K562 (cell line): ENCODE data around the gene GRIK3. TPM values are rescaled to one million over a fixed set of nuclear protein-coding genes. Genes with fewer than 3 reads are reported as not detected.

Experiments used
- ATAC-seq: fragments of 200-7000 bp; cut with Tn5 transposase; 3 replicates; pipeline ENCODE4 v1.9.1; 2020; ENCODE audit warnings: moderate library complexity
- BruUV-seq: library from RNA; stranded (reverse); fragments of 400-500 nt; replicated peaks from 2 replicates; lab custom pipeline; 2021; lab: Mats Ljungman, UMichigan
- CTCF ChIA-PET: fragments of 300-600 bp; formaldehyde crosslinking; extraction: SDS; loops from one replicate; lab custom pipeline; 2021; ENCODE audit warnings: low intra/inter-chr PET ratio; lab: Yijun Ruan, JAX
- POLR2A ChIA-PET: fragments of 300-600, 350-650 bp; sonication (Branson Sonifier 250); formaldehyde crosslinking; extraction: SDS; loops from one replicate; lab custom pipeline; 2021; ENCODE audit warnings: antibody characterized with exemption, inconsistent platforms; lab: Yijun Ruan, JAX
- DNase-seq, 4 experiments: peaks; one replicate each; pipeline versions ENCODE4 v3.0.0 to v3.0.0-alpha.2; 2011 to 2018; ENCODE audit warnings: low spot score in 3 of 4, mixed read lengths in 3 of 4; ENCODE audit errors: extremely low read depth in 1 of 4
- FAIRE-seq: peaks from 2 replicates; lab custom pipeline; 2011; peaks lifted over from hg19 to GRCh38; lab: Jason Lieb, UNC
- H2AFZ ChIP-seq: 2 replicates; pipeline ENCODE4 v1.6.0; 2011; ENCODE audit warnings: low read depth, low read length, control low read depth, inconsistent platforms
- H3K27ac ChIP-seq: fragments of 200-600 bp; 3 replicates; pipeline ENCODE4 v1.8.0; 2011; ENCODE audit warnings: low read depth, mild to moderate bottlenecking, control low read depth, inconsistent platforms, low read length, moderate library complexity, mixed read lengths; ENCODE audit errors: extremely low read depth
- H3K27me3 ChIP-seq, 2 experiments: fragments of 300-600 bp in 1 of 2; 2 replicates in 1 of 2; 3 replicates in 1 of 2; pipeline versions ENCODE4 v1.6.0 to v1.8.0; 2011; ENCODE audit warnings: inconsistent platforms in 2 of 2, low read length in 2 of 2, mild to moderate bottlenecking in 1 of 2, mixed read lengths in 1 of 2, moderate library complexity in 1 of 2; ENCODE audit not compliant: control insufficient read depth in 2 of 2, insufficient read depth in 2 of 2
- H3K36me3 ChIP-seq: fragments of 300-600 bp; 3 replicates; pipeline ENCODE4 v1.8.0; 2011; ENCODE audit warnings: mild to moderate bottlenecking, low read length, inconsistent platforms; ENCODE audit not compliant: control insufficient read depth, insufficient read depth
- H3K4me1 ChIP-seq, 2 experiments: fragments of 200-600 bp in 1 of 2; replicated peaks in 1 of 2; 2 replicates in 1 of 2; 3 replicates in 1 of 2; pipeline versions ENCODE4 v1.5.1 to v1.8.0; 2011; ENCODE audit warnings: inconsistent platforms in 2 of 2, low read length in 2 of 2, mild to moderate bottlenecking in 1 of 2, mixed read lengths in 1 of 2, moderate library complexity in 1 of 2; ENCODE audit not compliant: control insufficient read depth in 2 of 2, insufficient read depth in 2 of 2
- H3K4me2 ChIP-seq: 2 replicates; pipeline ENCODE4 v1.6.1; 2011; ENCODE audit warnings: low read length, control low read depth, inconsistent platforms, mixed read lengths; ENCODE audit not compliant: insufficient read depth
- H3K4me3 ChIP-seq: fragments of 200-600 bp; sonication (generic), shearing (Covaris generic); 2 replicates; pipeline ENCODE4 v1.5.1; 2016; ENCODE audit warnings: control low read depth, inconsistent platforms
- H3K79me2 ChIP-seq: fragments of 200-600 bp; 3 replicates; pipeline ENCODE4 v1.8.0; 2011; ENCODE audit warnings: low read length, inconsistent platforms; ENCODE audit not compliant: control insufficient read depth, insufficient read depth
- H3K9ac ChIP-seq, 2 experiments: 2 replicates each; pipeline versions ENCODE4 v1.6.0 to v1.6.1; 2011; ENCODE audit warnings: low read depth in 2 of 2, low read length in 2 of 2, control low read depth in 1 of 2, inconsistent platforms in 1 of 2, mild to moderate bottlenecking in 1 of 2, mixed read lengths in 1 of 2; ENCODE audit not compliant: insufficient read depth in 1 of 2
- H3K9me1 ChIP-seq: one replicate; pipeline ENCODE4 v1.6.0; 2011; ENCODE audit warnings: inconsistent platforms, mild to moderate bottlenecking, low read length, moderate library complexity; ENCODE audit not compliant: control insufficient read depth, insufficient read depth
- H3K9me3 ChIP-seq: replicated peaks from 2 replicates; pipeline ENCODE4 v1.5.1; 2011; ENCODE audit warnings: low read depth, low read length, inconsistent platforms; ENCODE audit not compliant: control insufficient read depth, insufficient read depth
- H4K20me1 ChIP-seq: replicated peaks from 2 replicates; pipeline ENCODE4 v1.6.1; 2011; ENCODE audit warnings: low read length, inconsistent platforms, mixed read lengths; ENCODE audit not compliant: control insufficient read depth, insufficient read depth
- BCOR ChIP-seq: fragments of 450-650 bp; IDR thresholded peaks from 2 replicates; pipeline ENCODE4 v1.6.1; 2016
- DIDO1 ChIP-seq: fragments of 450-650 bp; IDR thresholded peaks from 2 replicates; pipeline ENCODE4 v1.6.1; 2016; ENCODE audit warnings: low read depth, missing biosample characterization, missing genetic modification characterization
- E2F1 ChIP-seq: sonication (generic); formaldehyde crosslinking; IDR thresholded peaks from 2 replicates; pipeline ENCODE4 v1.8.1; 2023; ENCODE audit warnings: mild to moderate bottlenecking, missing genetic modification reagents, moderate library complexity
- GABPA ChIP-seq: fragments of 200-800 bp; sonication (Bioruptor generic); conservative IDR thresholded peaks from 2 replicates; pipeline ENCODE4 v1.6.1; 2016; ENCODE audit warnings: low read depth, missing genetic modification characterization, missing compliant biosample characterization
- NBN ChIP-seq: fragments of 450-650 bp; IDR thresholded peaks from 2 replicates; pipeline ENCODE4 v1.6.1; 2016; ENCODE audit warnings: low read depth, mild to moderate bottlenecking
- RBM25 ChIP-seq: fragments of 200-400 bp; formaldehyde crosslinking; IDR thresholded peaks from 2 replicates; pipeline ENCODE4 v1.6.1; 2018; ENCODE audit warnings: low read length, low read depth, moderate library complexity; ENCODE audit not compliant: severe bottlenecking
- SAFB ChIP-seq: fragments of 200-400 bp; formaldehyde crosslinking; IDR thresholded peaks from 2 replicates; pipeline ENCODE4 v1.6.1; 2017; ENCODE audit warnings: low read depth, low read length, borderline replicate concordance
- THAP12 ChIP-seq: fragments of 250-450 bp; sonication (Bioruptor Pico); IDR thresholded peaks from 2 replicates; pipeline ENCODE4 v1.9.0; 2021; ENCODE audit warnings: mild to moderate bottlenecking, inconsistent platforms
- whole genome bisulfite sequencing: fragments of 100-300 bp; shearing (Covaris generic); methylation state at CpG from one replicate; pipeline ENCODE4 v1.1.6; 2016; ENCODE audit warnings: low coverage, mixed read lengths; ENCODE audit not compliant: insufficient coverage; ENCODE audit errors: missing lambda C conversion rate; 5-methylcytosine and 5-hydroxymethylcytosine counted together
- in situ Hi-C: fragments of 300-500 bp; cut with MboI; formaldehyde crosslinking; loops from 4 replicates; pipeline ENCODE4 v1.15.0; 2018; ENCODE audit warnings: inconsistent platforms, mixed read lengths
- intact Hi-C: fragments of 100-400 bp; cut with micrococcal nuclease; formaldehyde crosslinking; loops from 2 replicates; pipeline ENCODE4 v1.14.2; 2022
- polyA plus RNA-seq, 8 experiments: library from polyadenylated mRNA; depleted of rRNA in 4 of 8; stranded (reverse) in 5 of 8; unstranded in 3 of 8; fragments of >200 nt; fragmentation: Nextera tagmentation in 2 of 8; fragmentation: Illumina TruSeq in 1 of 8; extraction: Ambion mirVana in 2 of 8; extraction: Trizol in 1 of 8; gene quantifications; 2 replicates each; pipeline versions ENCODE4 v1.2.1 to v1.2.3, GENCODE V29; 2011 to 2014; ENCODE audit warnings: inconsistent platforms in 1 of 8, missing spikeins in 1 of 8
- total RNA-seq, 7 experiments: library from RNA; depleted of rRNA in 6 of 7; stranded (reverse); fragments of >200 nt in 6 of 7; fragmentation: Illumina TruSeq in 2 of 7; extraction: Trizol in 2 of 7; gene quantifications; 2 replicates each; pipeline versions ENCODE4 v1.2.1 to v1.2.3, GENCODE V29; 2011 to 2021; ENCODE audit warnings: low replicate concordance in 1 of 7
- TF ChIP-seq, protein P1 (sequence below), 3 experiments: IDR thresholded peaks in 2 of 3; conservative IDR thresholded peaks in 1 of 3; 2 replicates each; pipeline ENCODE4 v1.5.1; 2011 to 2012; ENCODE audit warnings: low read length in 3 of 3, mild to moderate bottlenecking in 3 of 3, control low read depth in 2 of 3, improper control_type of control experiment in 1 of 3, inconsistent platforms in 1 of 3, low read depth in 1 of 3, mixed read lengths in 1 of 3, moderate library complexity in 1 of 3; ENCODE audit not compliant: insufficient read depth in 2 of 3

The GRIK3 gene
- total and polyA plus RNA-seq, 9 of the 15 experiments (the other 6 are each of a cell fraction or from before 2014, with no cell fraction given) = not detected

GRCh38 chr1:36994868-36995267 lies 39.4 kb downstream of the GRIK3 start:
- Histone ChIP-seq H3K9ac (no peak overlapping the region), H3K4me1 (no peaks in the 10 kb centered on the region), H4K20me1 (peaks cover 13% of the 10 kb centered on the region), H3K27ac (no peak overlapping the region), H3K4me3 (no peak overlapping the region), H3K4me2 (no peak overlapping the region), H2AFZ (no peak overlapping the region), H3K79me2 (no peaks in the 10 kb centered on the region), H3K9me3 (no peaks in the 10 kb centered on the region), H3K9me1 (no peaks in the 10 kb centered on the region), H3K36me3 (no peaks in the 10 kb centered on the region), H3K27me3 (peaks cover 0 to 9% of the 10 kb centered on the region in 2 experiments; a peak in 1 of 5 replicates)
- no peak for TF ChIP-seq NBN
- TF ChIP-seq, protein P1, sequence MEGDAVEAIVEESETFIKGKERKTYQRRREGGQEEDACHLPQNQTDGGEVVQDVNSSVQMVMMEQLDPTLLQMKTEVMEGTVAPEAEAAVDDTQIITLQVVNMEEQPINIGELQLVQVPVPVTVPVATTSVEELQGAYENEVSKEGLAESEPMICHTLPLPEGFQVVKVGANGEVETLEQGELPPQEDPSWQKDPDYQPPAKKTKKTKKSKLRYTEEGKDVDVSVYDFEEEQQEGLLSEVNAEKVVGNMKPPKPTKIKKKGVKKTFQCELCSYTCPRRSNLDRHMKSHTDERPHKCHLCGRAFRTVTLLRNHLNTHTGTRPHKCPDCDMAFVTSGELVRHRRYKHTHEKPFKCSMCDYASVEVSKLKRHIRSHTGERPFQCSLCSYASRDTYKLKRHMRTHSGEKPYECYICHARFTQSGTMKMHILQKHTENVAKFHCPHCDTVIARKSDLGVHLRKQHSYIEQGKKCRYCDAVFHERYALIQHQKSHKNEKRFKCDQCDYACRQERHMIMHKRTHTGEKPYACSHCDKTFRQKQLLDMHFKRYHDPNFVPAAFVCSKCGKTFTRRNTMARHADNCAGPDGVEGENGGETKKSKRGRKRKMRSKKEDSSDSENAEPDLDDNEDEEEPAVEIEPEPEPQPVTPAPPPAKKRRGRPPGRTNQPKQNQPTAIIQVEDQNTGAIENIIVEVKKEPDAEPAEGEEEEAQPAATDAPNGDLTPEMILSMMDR (IDR thresholded peaks at IDR 0.05 in 2 of 3, conservative IDR thresholded peaks at IDR 0.05 in 1 of 3; ENCODE audit: insufficient read depth in 2 of 3, low read depth in 1 of 3, low read length in 3 of 3) = 0 out of 6 replicates have a peak, but pooled peaks of 2 of the 3 experiments have one; percentile 15 to 19
- in situ Hi-C loops (no loop called here), intact Hi-C loops (no loop called here)
- WGBS = under 1% methylated on average over 8 of the region's 8 CpGs
- POLR2A ChIA-PET = interaction anchor here (0.8 kb wide), 1 partner anchor 286 kb away, joined by 3 read pairs; no protein-coding TSS in a partner anchor
- CTCF ChIA-PET = no interaction called here
- ATAC-seq (peak; percentile 58; the same call in 1 of the 3 replicates), FAIRE-seq (no peak), DNase-seq (peak in 1 of 4 experiments; percentile 14)
- BruUV-seq = no TSS peak

DNA sequence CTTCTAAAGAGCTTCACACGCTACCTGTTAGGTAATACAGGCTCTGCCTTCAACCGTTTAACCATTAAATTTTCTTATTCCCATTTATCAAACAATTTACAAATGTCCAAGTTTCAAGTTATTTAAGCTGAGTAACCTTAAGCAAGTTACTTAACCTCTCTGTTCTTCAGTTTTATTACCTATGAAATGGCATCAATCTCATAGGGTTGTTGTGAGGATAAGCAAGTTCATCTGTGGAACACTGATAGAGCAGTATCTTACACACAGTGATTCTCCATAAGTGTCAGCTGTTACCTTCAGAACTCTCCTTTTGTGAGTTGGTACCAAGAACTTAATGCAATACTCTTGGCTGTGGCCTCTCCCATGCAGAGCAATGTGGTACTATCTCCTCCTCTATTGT lies 40.0 kb downstream of the GRIK3 start:
- ATAC-seq (no peak), FAIRE-seq (no peak), DNase-seq (no peak)
- ChIA-PET CTCF (no interaction called here), POLR2A (interaction anchor here (0.6 kb wide), 2 partner anchors 69 to 1450 kb away, joined by 3 to 4 read pairs; no protein-coding TSS in a partner anchor)
- Histone ChIP-seq H2AFZ (no peak overlapping the region), H3K27ac (no peak overlapping the region), H3K36me3 (no peaks in the 10 kb centered on the region), H3K4me3 (no peak overlapping the region), H4K20me1 (peaks cover 16% of the 10 kb centered on the region), H3K4me1 (no peaks in the 10 kb centered on the region), H3K27me3 (peaks cover 0 to 13% of the 10 kb centered on the region in 2 experiments; a peak in 2 of 5 replicates), H3K4me2 (no peak overlapping the region), H3K9ac (no peak overlapping the region), H3K79me2 (no peaks in the 10 kb centered on the region), H3K9me1 (no peaks in the 10 kb centered on the region), H3K9me3 (no peaks in the 10 kb centered on the region)
- 6% methylated on average over 2 of the region's 2 CpGs for WGBS
- in situ Hi-C loops = no loop called here
- intact Hi-C loops = no loop called here
- no TSS peak for BruUV-seq
- TF ChIP-seq GABPA = no peak
- TF ChIP-seq BCOR = peak; percentile 51; the same call in 1 of the 2 replicates
- TF ChIP-seq E2F1 (CRISPR knock-in tag) = no peak
- TF ChIP-seq SAFB = no peak
- TF ChIP-seq RBM25 = peak; percentile 59
- no peak for TF ChIP-seq DIDO1 (tag)
- no peak for TF ChIP-seq THAP12 (CRISPR knock-in tag)
